PC-3 (cell line): ENCODE data around the gene MGAT5. TPM values are rescaled to one million over a fixed set of nuclear protein-coding genes. Genes with fewer than 3 reads are reported as not detected.

Experiments used
- ATAC-seq: fragments of 200-7000 bp; cut with Tn5 transposase; 2 replicates; pipeline ENCODE4 v1.9.1; 2020; ENCODE audit warnings: mild to moderate bottlenecking, moderate library complexity
- BruUV-seq: library from RNA; stranded (reverse); fragments of 400-500 nt; replicated peaks from 2 replicates; lab custom pipeline; 2021; lab: Mats Ljungman, UMichigan
- CTCF ChIA-PET: fragments of 300-600 bp; sonication (Branson Sonifier 250); formaldehyde crosslinking; loops from one replicate; lab custom pipeline; 2022; ENCODE audit warnings: antibody characterized with exemption; lab: Charles Lee
- POLR2A ChIA-PET: fragments of 300-600 bp; sonication (Branson Sonifier 250); formaldehyde crosslinking; loops from one replicate; lab custom pipeline; 2022; ENCODE audit warnings: antibody characterized with exemption; ENCODE audit not compliant: unreplicated experiment; lab: Charles Lee
- DNase-seq: peaks from one replicate; pipeline ENCODE4 v3.0.0-alpha.2; 2015
- H2AFZ ChIP-seq: fragments of 300-600 bp; sonication (generic); 2 replicates; pipeline ENCODE4 v1.6.0; 2016; ENCODE audit warnings: antibody characterized with exemption, low read length
- H3F3A ChIP-seq: fragments of 300-600 bp; sonication (generic); one replicate; pipeline ENCODE4 v1.6.0; 2017; ENCODE audit warnings: antibody characterized with exemption, low read length, control low read depth, mild to moderate bottlenecking; ENCODE audit not compliant: unreplicated experiment
- H3K27ac ChIP-seq: fragments of 300-600 bp; sonication (generic); 2 replicates; pipeline ENCODE4 v1.5.1; 2016; ENCODE audit warnings: mild to moderate bottlenecking, low read length
- H3K27me3 ChIP-seq: fragments of 300-600 bp; sonication (generic); 2 replicates; pipeline ENCODE4 v1.6.1; 2016; ENCODE audit warnings: low read length, mixed read lengths
- H3K36me3 ChIP-seq: fragments of 300-600 bp; sonication (generic); 2 replicates; pipeline ENCODE4 v1.6.1; 2016; ENCODE audit warnings: low read depth, mixed run types, low read length, mixed read lengths
- H3K4me1 ChIP-seq: fragments of 300-600 bp; sonication (generic); 2 replicates; pipeline ENCODE4 v1.5.1; 2016; ENCODE audit warnings: low read length; ENCODE audit not compliant: insufficient read depth
- H3K4me2 ChIP-seq: fragments of 300-600 bp; sonication (generic); 2 replicates; pipeline ENCODE4 v1.6.0; 2016; ENCODE audit warnings: low read length
- H3K4me3 ChIP-seq: fragments of 300-600 bp; sonication (generic); 2 replicates; pipeline ENCODE4 v1.5.1; 2016; ENCODE audit warnings: mild to moderate bottlenecking, low read length, mixed read lengths
- H3K79me2 ChIP-seq: fragments of 300-600 bp; sonication (generic); 2 replicates; pipeline ENCODE4 v1.6.1; 2017; ENCODE audit warnings: low read length, mixed read lengths
- H3K9ac ChIP-seq: fragments of 300-600 bp; sonication (generic); 2 replicates; pipeline ENCODE4 v1.6.0; 2016; ENCODE audit warnings: mild to moderate bottlenecking, low read length
- H3K9me2 ChIP-seq: fragments of 300-600 bp; sonication (generic); replicated peaks from 2 replicates; pipeline ENCODE4 v1.6.1; 2016; ENCODE audit warnings: mixed run types, low read length, mixed read lengths
- H3K9me3 ChIP-seq: fragments of 300-600 bp; sonication (generic); 2 replicates; pipeline ENCODE4 v1.6.1; 2016; ENCODE audit warnings: low read length, mixed read lengths
- H4K20me1 ChIP-seq: fragments of 300-600 bp; sonication (generic); 2 replicates; pipeline ENCODE4 v1.6.1; 2016; ENCODE audit warnings: low read length, mixed read lengths
- EZH2 ChIP-seq: fragments of 300-600 bp; sonication (generic); IDR thresholded peaks from one replicate; pipeline ENCODE4 v1.6.1; 2017; ENCODE audit warnings: antibody characterized with exemption, mild to moderate bottlenecking, low read length; ENCODE audit not compliant: unreplicated experiment
- EZH2phosphoT487 ChIP-seq: fragments of 300-600 bp; sonication (generic); IDR thresholded peaks from 2 replicates; pipeline ENCODE4 v1.6.1; 2018; ENCODE audit warnings: mild to moderate bottlenecking, antibody characterized with exemption, low read length, borderline replicate concordance
- intact Hi-C: fragments of 100-400 bp; cut with micrococcal nuclease; formaldehyde crosslinking; loops from 2 replicates; pipeline ENCODE4 v1.9.0; 2023
- total RNA-seq: library from RNA; depleted of rRNA; stranded (reverse); fragments of >200 nt; gene quantifications from 2 replicates; pipeline ENCODE4 v1.2.3, GENCODE V29; 2014
- TF ChIP-seq, protein P1 (sequence below): fragments of 300-600 bp; sonication (generic); conservative IDR thresholded peaks from 2 replicates; pipeline ENCODE4 v1.5.1; 2017; ENCODE audit warnings: antibody characterized with exemption, low read depth, mild to moderate bottlenecking, low read length

MGAT5 gene
- total RNA-seq, 1 experiment from 2014 or later = 33.8 TPM

DNA sequence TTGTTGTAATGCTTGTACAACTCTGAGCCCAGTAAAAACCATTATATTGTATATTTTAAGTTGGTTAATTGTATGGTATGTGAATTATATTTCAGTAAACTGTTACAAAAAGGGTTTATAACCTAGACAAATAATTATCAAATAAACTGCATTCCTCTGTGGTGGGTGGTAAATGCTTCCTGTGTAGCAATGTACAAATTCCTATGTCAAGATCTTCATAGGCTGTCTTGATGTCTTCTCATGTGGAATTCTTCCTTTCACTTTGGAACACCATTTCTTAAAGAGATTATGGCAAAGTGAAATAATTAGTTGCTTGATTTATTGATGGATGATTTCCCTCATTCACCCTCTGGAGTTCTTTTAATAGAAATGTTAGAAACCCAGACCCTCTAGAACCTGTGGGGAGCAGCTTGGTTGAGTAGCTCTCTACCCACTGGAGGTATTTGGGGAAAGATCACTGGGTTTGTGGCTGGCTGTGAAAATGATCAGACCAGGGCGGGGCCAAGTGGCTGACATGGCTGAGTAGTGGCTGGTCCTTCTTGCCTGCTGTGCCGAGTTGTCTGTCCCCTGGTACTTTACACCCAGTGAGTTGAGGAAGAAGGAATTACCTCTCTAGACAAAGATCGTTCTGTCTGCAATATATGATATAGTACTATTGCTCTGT, 22.4 kb upstream of the MGAT5 start:
- H4K20me1 ChIP-seq = no peaks in the 10 kb centered on the region; the same call in 1 of the 2 replicates
- H3F3A ChIP-seq = peaks cover 8% of the 10 kb centered on the region
- no peak for TF ChIP-seq EZH2phosphoT487
- H3K4me3 ChIP-seq = no peak overlapping the region
- no peaks in the 10 kb centered on the region for H3K9me3 ChIP-seq
- H3K4me2 ChIP-seq = peak overlapping the region; percentile 45
- H3K36me3 ChIP-seq = peaks cover 4% of the 10 kb centered on the region; the same call in 1 of the 2 replicates
- no peak overlapping the region for H2AFZ ChIP-seq
- H3K4me1 ChIP-seq = peaks cover 34% of the 10 kb centered on the region
- intact Hi-C loops = no loop called here
- H3K27me3 ChIP-seq = no peaks in the 10 kb centered on the region
- H3K9ac ChIP-seq = no peak overlapping the region
- DNase-seq (no peak), ATAC-seq (no peak)
- H3K79me2 ChIP-seq = peaks cover 41% of the 10 kb centered on the region; the same call in 1 of the 2 replicates
- ChIA-PET POLR2A (interaction anchor here (0.6 kb wide), 1 partner anchor 116 kb away, joined by 5 read pairs; no protein-coding TSS in a partner anchor), CTCF (no interaction called here)
- BruUV-seq = no TSS peak
- H3K9me2 ChIP-seq = no peaks in the 10 kb centered on the region
- H3K27ac ChIP-seq = peak overlapping the region; percentile 56

GRCh38 chr2:134231965-134232340, 21.9 kb upstream of the MGAT5 start:
- Histone ChIP-seq H3K79me2 (peaks cover 41% of the 10 kb centered on the region; the same call in 1 of the 2 replicates), H3K9me2 (no peaks in the 10 kb centered on the region), H2AFZ (no peak overlapping the region), H3K4me1 (peaks cover 34% of the 10 kb centered on the region), H3K27ac (peak overlapping the region; percentile 56), H4K20me1 (no peaks in the 10 kb centered on the region; the same call in 1 of the 2 replicates), H3K4me3 (peak overlapping the region; percentile 4; the same call in 1 of the 2 replicates), H3K9ac (no peak overlapping the region), H3F3A (peaks cover 8% of the 10 kb centered on the region), H3K27me3 (no peaks in the 10 kb centered on the region), H3K9me3 (no peaks in the 10 kb centered on the region), H3K36me3 (peaks cover 4% of the 10 kb centered on the region; the same call in 1 of the 2 replicates), H3K4me2 (peak overlapping the region; percentile 45)
- TF ChIP-seq, protein P1, sequence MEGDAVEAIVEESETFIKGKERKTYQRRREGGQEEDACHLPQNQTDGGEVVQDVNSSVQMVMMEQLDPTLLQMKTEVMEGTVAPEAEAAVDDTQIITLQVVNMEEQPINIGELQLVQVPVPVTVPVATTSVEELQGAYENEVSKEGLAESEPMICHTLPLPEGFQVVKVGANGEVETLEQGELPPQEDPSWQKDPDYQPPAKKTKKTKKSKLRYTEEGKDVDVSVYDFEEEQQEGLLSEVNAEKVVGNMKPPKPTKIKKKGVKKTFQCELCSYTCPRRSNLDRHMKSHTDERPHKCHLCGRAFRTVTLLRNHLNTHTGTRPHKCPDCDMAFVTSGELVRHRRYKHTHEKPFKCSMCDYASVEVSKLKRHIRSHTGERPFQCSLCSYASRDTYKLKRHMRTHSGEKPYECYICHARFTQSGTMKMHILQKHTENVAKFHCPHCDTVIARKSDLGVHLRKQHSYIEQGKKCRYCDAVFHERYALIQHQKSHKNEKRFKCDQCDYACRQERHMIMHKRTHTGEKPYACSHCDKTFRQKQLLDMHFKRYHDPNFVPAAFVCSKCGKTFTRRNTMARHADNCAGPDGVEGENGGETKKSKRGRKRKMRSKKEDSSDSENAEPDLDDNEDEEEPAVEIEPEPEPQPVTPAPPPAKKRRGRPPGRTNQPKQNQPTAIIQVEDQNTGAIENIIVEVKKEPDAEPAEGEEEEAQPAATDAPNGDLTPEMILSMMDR = no peak
- no peak for TF ChIP-seq EZH2
- TF ChIP-seq EZH2phosphoT487 = no peak
- no TSS peak for BruUV-seq
- CTCF ChIA-PET = no interaction called here
- intact Hi-C loops = no loop called here
- ATAC-seq = peak; percentile 28
- DNase-seq = peak; percentile 57
- POLR2A ChIA-PET = interaction anchor here (0.6 kb wide), 1 partner anchor 116 kb away, joined by 5 read pairs; no protein-coding TSS in a partner anchor

DNA sequence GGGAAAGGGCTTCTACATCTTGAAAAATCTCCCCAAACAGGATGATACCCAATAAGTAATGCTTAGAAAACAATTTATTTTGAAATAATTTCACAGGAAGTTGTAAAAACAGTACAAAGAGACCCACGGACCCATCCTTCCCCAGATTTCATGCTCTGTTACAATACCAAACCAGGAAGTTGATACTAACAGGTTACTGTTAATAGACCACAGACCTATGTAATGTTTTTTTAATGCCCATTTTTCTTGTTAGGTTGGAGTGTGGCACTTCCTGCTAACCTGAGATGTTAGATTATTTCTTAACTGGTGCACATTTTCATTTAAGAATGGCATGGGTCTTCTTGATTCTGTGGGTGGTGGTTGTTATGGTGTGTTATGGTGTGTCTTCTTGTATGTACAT, 21.4 kb upstream of the MGAT5 start:
- Histone ChIP-seq H3F3A (peaks cover 8% of the 10 kb centered on the region), H3K9me2 (no peaks in the 10 kb centered on the region), H3K4me2 (peak overlapping the region; percentile 45), H3K9me3 (no peaks in the 10 kb centered on the region), H3K9ac (no peak overlapping the region), H3K79me2 (peaks cover 41% of the 10 kb centered on the region; the same call in 1 of the 2 replicates), H3K36me3 (peaks cover 4% of the 10 kb centered on the region; the same call in 1 of the 2 replicates), H2AFZ (no peak overlapping the region), H3K27me3 (no peaks in the 10 kb centered on the region), H3K4me3 (peak overlapping the region; percentile 4; the same call in 1 of the 2 replicates), H3K4me1 (peaks cover 34% of the 10 kb centered on the region), H4K20me1 (no peaks in the 10 kb centered on the region; the same call in 1 of the 2 replicates), H3K27ac (peak overlapping the region; percentile 56)
- intact Hi-C loops = no loop called here
- no peak for TF ChIP-seq EZH2phosphoT487
- TF ChIP-seq EZH2 = no peak
- POLR2A ChIA-PET = interaction anchor here (0.6 kb wide), 1 partner anchor 346 kb away, joined by 4 read pairs; no protein-coding TSS in a partner anchor
- no TSS peak for BruUV-seq
- ATAC-seq (peak; percentile 41), DNase-seq (no peak)
- CTCF ChIA-PET = no interaction called here
